Esophagus squamous epithelium (tissue), 5 donors: ENCODE measurements around the gene DOCK8. TPM values are rescaled to one million over a fixed set of nuclear protein-coding genes. Genes with fewer than 3 reads are reported as not detected.

Source experiments
- DNase-seq: peaks from one replicate; lab custom pipeline; 2025; lab: John Stamatoyannopoulos, UW
- H3K27ac ChIP-seq, 4 donors: fragments of 200-600 bp; sonication (generic); one replicate each; pipeline ENCODE4 v1.5.1; 2016 to 2019; ENCODE audit warnings: mild to moderate bottlenecking in 1 of 4
- H3K27me3 ChIP-seq, 4 donors: fragments of 200-600 bp; sonication (generic); 1 replicate in 3 of 4; 2 replicates in 1 of 4; pipeline versions ENCODE4 v1.5.1 to v1.6.0; 2017 to 2021; ENCODE audit warnings: antibody characterized with exemption in 1 of 4
- H3K36me3 ChIP-seq, 3 donors: fragments of 200-600 bp; sonication (generic); one replicate each; pipeline ENCODE4 v1.5.1; 2016 to 2019
- H3K4me1 ChIP-seq, 3 donors: fragments of 200-600 bp; sonication (generic); one replicate each; pipeline ENCODE4 v1.5.1; 2017 to 2019
- H3K4me3 ChIP-seq, 4 donors: fragments of 200-600 bp; sonication (generic); 1 replicate in 3 of 4; 2 replicates in 1 of 4; pipeline ENCODE4 v1.5.1; 2016 to 2019; ENCODE audit warnings: mild to moderate bottlenecking in 2 of 4, moderate library complexity in 1 of 4
- H3K9me3 ChIP-seq, 3 donors: fragments of 200-600 bp; sonication (generic); one replicate each; pipeline ENCODE4 v1.5.1; 2016 to 2019
- POLR2A ChIP-seq, 4 donors: fragments of 450-650 bp; IDR thresholded peaks; one replicate each; pipeline ENCODE4 v1.6.1; 2017; ENCODE audit warnings: antibody characterized with exemption in 4 of 4, mild to moderate bottlenecking in 4 of 4, moderate library complexity in 3 of 4
- whole genome bisulfite sequencing, 2 donors: methylation state at CpG; one replicate each; pipeline ENCODE4 v1.1.5; 2018; 5-methylcytosine and 5-hydroxymethylcytosine counted together
- intact Hi-C: fragments of 100-400 bp; cut with DNase I; formaldehyde crosslinking; loops from one replicate; pipeline ENCODE4 v1.15.0; 2022
- total RNA-seq, 4 donors: library from RNA; depleted of rRNA; stranded (reverse); fragments of >200 nt; gene quantifications; one replicate each; pipeline ENCODE4 v1.1.0, GENCODE V29; 2016
- TF ChIP-seq, protein P1 (sequence below), 6 experiments: fragments of 450-650 bp in 4 of 6; fragments of 200-600 bp in 2 of 6; sonication (generic) in 2 of 6; IDR thresholded peaks; one replicate each; pipeline ENCODE4 v1.5.1; 2016 to 2019; ENCODE audit warnings: antibody characterized with exemption in 6 of 6, mild to moderate bottlenecking in 4 of 6, moderate library complexity in 4 of 6
- donor health status: DM: yes; HTN: yes; CAD: no.

The DOCK8 gene
- total RNA-seq, 4 donors from 2014 or later, result 6.9 to 21.6 (median 15.2) TPM

DNA sequence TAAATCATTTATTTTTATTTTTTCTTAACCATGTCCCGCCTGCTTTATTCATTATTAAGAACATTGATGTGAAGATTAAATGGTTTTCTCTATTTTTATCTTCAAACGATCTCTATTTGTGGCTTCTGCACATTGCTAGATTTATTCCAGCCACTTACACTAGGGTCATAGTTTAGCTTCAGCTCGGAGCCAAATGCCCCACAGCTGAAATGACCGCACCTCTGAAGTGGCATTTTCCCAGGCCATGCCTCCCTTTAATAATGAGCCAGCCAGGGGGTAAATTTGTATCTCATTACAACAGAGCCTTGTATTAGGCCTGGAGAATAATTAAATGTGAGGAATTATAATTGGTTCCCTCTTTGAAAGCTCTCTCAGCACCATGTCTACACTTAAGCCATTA, 89.4 kb downstream of the DOCK8 start:
- H3K27me3 ChIP-seq, result no peaks in the 10 kb centered on the region
- H3K27ac ChIP-seq, result peak overlapping the region in 2 of 4 donors; percentile 62 to 64
- peaks cover 0 to 14% (median 0%) of the 10 kb centered on the region in 3 donors for H3K4me1 ChIP-seq
- no peak for DNase-seq
- H3K36me3 ChIP-seq, result peaks cover 0 to 8% (median 0%) of the 10 kb centered on the region in 3 donors
- H3K4me3 ChIP-seq, result peak overlapping the region in 3 of 4 donors; percentile 21 to 32 (median 23)
- intact Hi-C loops, result loop anchor here (10.0 kb wide), 1 partner anchor 89 kb away; the partner anchor contains the start of gene DOCK8
- WGBS, 2 donors, result 52 to 75% methylated on average over 4 of the region's 4 CpGs
- TF ChIP-seq, protein P1, sequence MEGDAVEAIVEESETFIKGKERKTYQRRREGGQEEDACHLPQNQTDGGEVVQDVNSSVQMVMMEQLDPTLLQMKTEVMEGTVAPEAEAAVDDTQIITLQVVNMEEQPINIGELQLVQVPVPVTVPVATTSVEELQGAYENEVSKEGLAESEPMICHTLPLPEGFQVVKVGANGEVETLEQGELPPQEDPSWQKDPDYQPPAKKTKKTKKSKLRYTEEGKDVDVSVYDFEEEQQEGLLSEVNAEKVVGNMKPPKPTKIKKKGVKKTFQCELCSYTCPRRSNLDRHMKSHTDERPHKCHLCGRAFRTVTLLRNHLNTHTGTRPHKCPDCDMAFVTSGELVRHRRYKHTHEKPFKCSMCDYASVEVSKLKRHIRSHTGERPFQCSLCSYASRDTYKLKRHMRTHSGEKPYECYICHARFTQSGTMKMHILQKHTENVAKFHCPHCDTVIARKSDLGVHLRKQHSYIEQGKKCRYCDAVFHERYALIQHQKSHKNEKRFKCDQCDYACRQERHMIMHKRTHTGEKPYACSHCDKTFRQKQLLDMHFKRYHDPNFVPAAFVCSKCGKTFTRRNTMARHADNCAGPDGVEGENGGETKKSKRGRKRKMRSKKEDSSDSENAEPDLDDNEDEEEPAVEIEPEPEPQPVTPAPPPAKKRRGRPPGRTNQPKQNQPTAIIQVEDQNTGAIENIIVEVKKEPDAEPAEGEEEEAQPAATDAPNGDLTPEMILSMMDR (IDR thresholded peaks at IDR 0.05), result no peak
- no peak for TF ChIP-seq POLR2A (IDR thresholded peaks at IDR 0.05)
- H3K9me3 ChIP-seq, result no peaks in the 10 kb centered on the region

DNA sequence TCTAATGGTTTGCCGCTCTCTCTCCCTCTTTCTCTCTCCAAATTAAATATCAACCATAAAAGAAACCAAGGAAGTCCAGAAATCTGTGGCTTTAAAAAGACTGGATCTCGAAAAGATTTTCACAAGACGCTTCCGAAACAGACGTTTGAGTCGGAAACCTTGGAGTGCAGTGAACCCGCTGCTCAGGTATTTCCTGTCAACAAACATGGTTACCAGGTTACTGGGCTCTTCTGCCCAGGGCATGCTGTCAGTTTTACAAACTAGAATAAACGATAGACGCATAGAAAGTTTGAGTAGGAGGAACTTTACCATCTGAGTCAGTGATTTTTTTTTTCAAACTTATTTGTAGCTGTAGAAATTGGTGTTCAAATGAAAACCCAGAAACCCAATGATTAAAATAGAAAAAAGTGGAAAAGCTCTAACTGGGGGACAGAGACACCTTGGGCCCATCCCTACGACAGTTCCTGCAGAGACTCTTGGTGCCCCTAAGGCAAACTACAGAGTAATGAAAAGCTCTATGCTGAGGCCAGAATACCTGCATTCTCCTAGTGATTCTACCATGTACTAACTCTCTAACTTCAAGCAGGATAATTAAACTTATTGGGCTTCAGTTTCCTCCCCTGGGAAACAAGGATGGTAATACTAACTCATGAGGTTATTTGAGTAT, 90.0 kb downstream of the DOCK8 start:
- intact Hi-C loops, result loop anchor here (10.0 kb wide), 1 partner anchor 90 kb away; the partner anchor contains the start of gene DOCK8
- no peaks in the 10 kb centered on the region for H3K27me3 ChIP-seq
- TF ChIP-seq POLR2A (IDR thresholded peaks at IDR 0.05), result no peak
- TF ChIP-seq, protein P1 (IDR thresholded peaks at IDR 0.05), result no peak
- peaks cover 0 to 8% (median 0%) of the 10 kb centered on the region in 3 donors for H3K36me3 ChIP-seq
- H3K27ac ChIP-seq, result peak overlapping the region in 3 of 4 donors; percentile 29 to 64 (median 62)
- peaks cover 0 to 14% (median 0%) of the 10 kb centered on the region in 3 donors for H3K4me1 ChIP-seq
- peak overlapping the region in 3 of 4 donors; percentile 21 to 32 (median 23) for H3K4me3 ChIP-seq
- H3K9me3 ChIP-seq, result no peaks in the 10 kb centered on the region
- 27 to 29% methylated on average over 10 of the region's 10 CpGs for WGBS, 2 donors
- DNase-seq, result no peak

DNA sequence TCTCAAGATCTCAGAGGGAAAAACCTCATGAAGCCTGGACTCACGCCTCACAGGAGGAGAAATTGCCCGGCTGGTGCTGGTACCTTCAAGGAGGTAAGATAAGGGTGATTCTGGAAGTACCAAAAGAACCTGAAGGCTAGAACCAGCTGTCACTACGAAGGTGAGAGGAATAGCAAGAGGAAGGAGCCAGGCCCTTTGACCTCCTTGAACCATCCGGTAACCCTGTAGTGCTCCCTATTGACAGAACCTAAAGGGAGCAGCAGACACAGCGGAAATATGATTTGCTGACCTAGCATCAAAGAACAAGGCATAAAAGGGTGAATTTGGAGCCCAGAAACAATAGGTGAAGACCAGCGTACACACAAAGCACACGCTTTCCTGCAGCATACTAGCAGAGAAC, 92.2 kb downstream of the DOCK8 start:
- no peak overlapping the region for H3K27ac ChIP-seq
- 79 to 83% methylated on average over 7 of the region's 7 CpGs for WGBS, 2 donors
- no peak overlapping the region for H3K4me3 ChIP-seq
- no peaks in the 10 kb centered on the region for H3K9me3 ChIP-seq
- intact Hi-C loops, result loop anchor here (10.0 kb wide), 1 partner anchor 92 kb away; the partner anchor contains the start of gene DOCK8
- TF ChIP-seq POLR2A (IDR thresholded peaks at IDR 0.05), result no peak
- TF ChIP-seq, protein P1 (IDR thresholded peaks at IDR 0.05), result peak in 4 of 6 experiments; percentile 20 to 54 (median 34)
- peaks cover 0 to 14% (median 0%) of the 10 kb centered on the region in 3 donors for H3K4me1 ChIP-seq
- peaks cover 0 to 13% (median 0%) of the 10 kb centered on the region in 3 donors for H3K36me3 ChIP-seq
- no peak for DNase-seq
- H3K27me3 ChIP-seq, result no peaks in the 10 kb centered on the region

DNA sequence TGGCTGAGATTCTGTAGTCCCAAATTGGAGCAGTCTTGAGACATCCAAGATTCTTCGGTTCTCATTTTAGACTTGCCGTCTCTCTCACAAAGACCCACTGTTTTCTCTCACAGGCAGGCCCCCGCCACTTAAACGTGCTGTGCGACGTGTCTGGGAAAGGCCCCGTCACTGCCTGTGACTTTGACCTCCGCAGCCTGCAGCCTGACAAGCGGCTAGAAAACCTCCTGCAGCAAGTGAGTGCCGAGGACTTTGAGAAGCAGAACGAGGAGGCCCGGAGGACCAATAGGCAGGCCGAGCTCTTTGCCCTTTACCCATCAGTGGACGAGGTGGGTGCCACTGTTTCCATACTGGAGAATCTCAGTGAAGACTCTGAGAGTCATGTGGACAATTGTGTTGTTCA, 97.2 kb downstream of the DOCK8 start:
- WGBS, 2 donors, result 81 to 85% methylated on average over 11 to 13 of the region's 14 CpGs
- Histone ChIP-seq H3K27ac (no peak overlapping the region), H3K4me1 (no peaks in the 10 kb centered on the region), H3K36me3 (peaks cover 0 to 48% (median 0%) of the 10 kb centered on the region in 3 donors), H3K9me3 (no peaks in the 10 kb centered on the region), H3K27me3 (no peaks in the 10 kb centered on the region), H3K4me3 (no peak overlapping the region)
- TF ChIP-seq, protein P1 (IDR thresholded peaks at IDR 0.05), result no peak
- TF ChIP-seq POLR2A (IDR thresholded peaks at IDR 0.05), result no peak
- intact Hi-C loops, result no loop called here
- DNase-seq, result no peak
